ENCODE results near the gene CCR5AS.

CCR5AS gene

GRCh38 chr3:46409739-46410489 lies 3.0 kb upstream of the CCR5AS start:
- H3K14ac ChIP-seq (ENCODE audit: insufficient read length): no peak overlapping the region
- H3K23me2 ChIP-seq (ENCODE audit: low read depth, low read length): no peaks in the 10 kb centered on the region
- H2BK12ac ChIP-seq (ENCODE audit: low read depth, low read length): no peak overlapping the region
- H2BK5ac ChIP-seq (ENCODE audit: low read depth, low read length): no peak overlapping the region
- H3K4me3 ChIP-seq (ENCODE audit: extremely low read depth in 1 of 4, insufficient read depth in 2 of 4, low read depth in 3 of 4, low read length in 4 of 4): no peak overlapping the region
- H3K79me2 ChIP-seq (ENCODE audit: control insufficient read depth in 1 of 2, insufficient read depth in 2 of 2, low read length in 2 of 2): no peaks in the 10 kb centered on the region
- H3K4ac ChIP-seq (replicated peaks; ENCODE audit: insufficient read length, low read depth, low read length): no peak overlapping the region
- no peaks in the 10 kb centered on the region for H3K9me3 ChIP-seq (ENCODE audit: insufficient read depth in 2 of 2, low read depth in 1 of 2, low read length in 1 of 2)
- no peak overlapping the region for H4K5ac ChIP-seq (ENCODE audit: insufficient read length, low read depth, low read length)
- H3K4me1 ChIP-seq (replicated peaks in 1 of 4; ENCODE audit: control insufficient read depth in 3 of 4, insufficient read depth in 4 of 4, low read length in 3 of 4): no peaks in the 10 kb centered on the region
- H3K79me1 ChIP-seq (ENCODE audit: low read depth, low read length): no peaks in the 10 kb centered on the region
- H3K9ac ChIP-seq (replicated peaks in 1 of 4; ENCODE audit: extremely low read depth in 1 of 4, low read depth in 3 of 4, low read length in 3 of 4): no peak overlapping the region
- no peak overlapping the region for H3K18ac ChIP-seq (ENCODE audit: extremely low read depth, low read length)
- H2BK15ac ChIP-seq (ENCODE audit: low read length): no peak overlapping the region
- H3K27ac ChIP-seq (ENCODE audit: low read depth, low read length): no peak overlapping the region
- no peak overlapping the region for H4K8ac ChIP-seq (ENCODE audit: extremely low read depth, insufficient read depth, low read length)
- no peak overlapping the region for H2BK20ac ChIP-seq (ENCODE audit: low read length)
- H2AK5ac ChIP-seq (ENCODE audit: low read depth, low read length): no peak overlapping the region
- no peak overlapping the region for H4K91ac ChIP-seq (replicated peaks; ENCODE audit: insufficient read length, low read length)
- no peak overlapping the region for H3K4me2 ChIP-seq (ENCODE audit: insufficient read depth in 1 of 2, low read depth in 2 of 2, low read length in 2 of 2)
- H3K23ac ChIP-seq (ENCODE audit: insufficient read length): no peak overlapping the region
- TF ChIP-seq GABPA (IDR thresholded peaks at IDR 0.05; ENCODE audit: borderline replicate concordance, insufficient read depth, low read length) (no peak), HDAC6 (IDR thresholded peaks at IDR 0.05; ENCODE audit: low read depth, low read length) (no peak), TAF7 (optimal IDR thresholded peaks at IDR 0.05; ENCODE audit: borderline replicate concordance, low read depth, low read length) (no peak), SP2 (IDR thresholded peaks at IDR 0.05; ENCODE audit: low read length) (no peak), GTF2F1 (IDR thresholded peaks at IDR 0.05; ENCODE audit: borderline replicate concordance, low read depth, low read length) (no peak)
- CTCF ChIA-PET (ENCODE audit: partially characterized antibody): interaction anchor here (0.6 to 5.3 kb wide), 8 partner anchors 9 to 278 kb away, joined by 3 to 31 read pairs (median 5); partner anchors contain the start of gene CCR1
- no peak overlapping the region for H2AFZ ChIP-seq (ENCODE audit: low read length)
- WGBS, 2 experiments (ENCODE audit: extremely low coverage in 1 of 2, insufficient coverage in 1 of 2, insufficient read length in 1 of 2, insufficient replicate concordance in 2 of 2, low coverage in 1 of 2, low lambda C conversion rate in 2 of 2, missing lambda C conversion rate in 1 of 2): 92% methylated on average over 9 of the region's 9 CpGs; no CpG with 5 or more reads in 1 of the 2 experiments
- H3K27me3 ChIP-seq (replicated peaks in 1 of 4; ENCODE audit: control insufficient read depth in 3 of 4, extremely low read depth in 1 of 4, insufficient read depth in 3 of 4, low read length in 3 of 4): no peaks in the 10 kb centered on the region; a peak in 1 of 7 replicates
- H4K20me1 ChIP-seq (replicated peaks in 1 of 2; ENCODE audit: control insufficient read depth in 1 of 2, insufficient read depth in 2 of 2, low read length in 2 of 2): no peaks in the 10 kb centered on the region
- no peak overlapping the region for H2BK120ac ChIP-seq (replicated peaks; ENCODE audit: low read depth, low read length)
- H3K36me3 ChIP-seq (ENCODE audit: control insufficient read depth in 2 of 4, insufficient read depth in 4 of 4, low read length in 3 of 4): no peaks in the 10 kb centered on the region
- H3K56ac ChIP-seq (replicated peaks; ENCODE audit: insufficient read length, low read depth, low read length): no peak overlapping the region
- FAIRE-seq (no peak), DNase-seq (ENCODE audit: low read depth in 1 of 2, low spot score in 2 of 2) (no peak)
- POLR2A ChIA-PET (ENCODE audit: partially characterized antibody): no interaction called here
